SK-N-SH (cell line): Measurements from ENCODE around the gene HEPHL1. TPM values are rescaled to one million over a fixed set of nuclear protein-coding genes. Genes with fewer than 3 reads are reported as not detected.
A peak's percentile ranks its signal among the peaks of the same experiment; 100 is the strongest.

ENCODE experiments used
- CTCF ChIA-PET: fragments of 300-600, 350-600 bp; formaldehyde crosslinking; extraction: SDS; loops from one replicate; lab custom pipeline; 2021; lab: Yijun Ruan, JAX
- POLR2A ChIA-PET: fragments of 350-600 bp; sonication (Branson Sonifier 250); formaldehyde crosslinking; extraction: SDS; loops from one replicate; lab custom pipeline; 2020; ENCODE audit warnings: antibody characterized with exemption, inconsistent platforms; lab: Yijun Ruan, JAX
- DNase-seq: peaks from one replicate; pipeline ENCODE4 v3.0.0; 2012
- H2AFZ ChIP-seq: fragments of 200-600 bp; sonication (generic); 2 replicates; pipeline ENCODE4 v1.8.1; 2016; ENCODE audit warnings: antibody characterized with exemption, mild to moderate bottlenecking, low read depth
- H3F3A ChIP-seq: fragments of 200-600 bp; sonication (generic); replicated peaks from 2 replicates; pipeline ENCODE3; 2016; ENCODE audit warnings: antibody characterized with exemption, mild to moderate bottlenecking; ENCODE audit not compliant: insufficient read depth
- H3K27ac ChIP-seq, 2 experiments: fragments of 200-500 bp in 1 of 2; fragments of 200-600 bp in 1 of 2; sonication (Bioruptor generic) in 1 of 2; sonication (generic), shearing (Covaris generic) in 1 of 2; 2 replicates each; pipeline versions ENCODE4 v1.5.1 to v1.6.1; 2014 to 2016; ENCODE audit warnings: low read depth in 2 of 2, inconsistent platforms in 1 of 2, low read length in 1 of 2, mild to moderate bottlenecking in 1 of 2, mixed read lengths in 1 of 2
- H3K27me3 ChIP-seq: fragments of 200-600 bp; sonication (generic), shearing (Covaris generic); 2 replicates; pipeline ENCODE4 v1.6.1; 2016; ENCODE audit warnings: mixed run types; ENCODE audit not compliant: insufficient read depth
- H3K36me3 ChIP-seq, 2 experiments: fragments of 200-500 bp in 1 of 2; fragments of 200-600 bp in 1 of 2; sonication (Bioruptor generic) in 1 of 2; sonication (generic) in 1 of 2; replicated peaks in 1 of 2; 2 replicates each; pipeline versions ENCODE3 to v1.5.1; 2014 to 2016; ENCODE audit warnings: low read length in 1 of 2, mild to moderate bottlenecking in 1 of 2; ENCODE audit not compliant: insufficient read depth in 2 of 2, control insufficient read depth in 1 of 2
- H3K4me1 ChIP-seq, 2 experiments: fragments of 200-500 bp in 1 of 2; fragments of 200-600 bp in 1 of 2; sonication (Bioruptor generic) in 1 of 2; sonication (generic), shearing (Covaris generic) in 1 of 2; 2 replicates each; pipeline versions ENCODE4 v1.5.1 to v1.6.1; 2014 to 2016; ENCODE audit warnings: low read depth in 1 of 2, low read length in 1 of 2, mixed run types in 1 of 2; ENCODE audit not compliant: insufficient read depth in 2 of 2, control insufficient read depth in 1 of 2
- H3K4me2 ChIP-seq: fragments of 200-600 bp; sonication (generic), shearing (Covaris generic); 2 replicates; pipeline ENCODE4 v1.6.1; 2017; ENCODE audit warnings: mixed run types
- H3K4me3 ChIP-seq, 2 experiments: fragments of 200-500 bp in 1 of 2; fragments of 200-600 bp in 1 of 2; sonication (Bioruptor generic) in 1 of 2; sonication (generic), shearing (Covaris generic) in 1 of 2; 2 replicates each; pipeline versions ENCODE4 v1.5.1 to v1.8.1; 2014 to 2016; ENCODE audit warnings: low read depth in 2 of 2, inconsistent platforms in 1 of 2, low read length in 1 of 2, mild to moderate bottlenecking in 1 of 2, mixed read lengths in 1 of 2, moderate library complexity in 1 of 2
- H3K79me2 ChIP-seq: fragments of 200-600 bp; sonication (generic); 2 replicates; pipeline ENCODE4 v1.8.1; 2017; ENCODE audit warnings: mild to moderate bottlenecking; ENCODE audit not compliant: insufficient read depth
- H3K9ac ChIP-seq: fragments of 200-600 bp; sonication (generic); 2 replicates; pipeline ENCODE4 v1.6.1; 2017; ENCODE audit warnings: mixed run types
- H3K9me2 ChIP-seq: fragments of 200-600 bp; sonication (generic); 2 replicates; pipeline ENCODE4 v1.6.1; 2017; ENCODE audit warnings: mixed run types
- H3K9me3 ChIP-seq: fragments of 200-600 bp; sonication (generic); 2 replicates; pipeline ENCODE4 v1.6.1; 2017; ENCODE audit warnings: mixed run types, mild to moderate bottlenecking, moderate library complexity
- H4K20me1 ChIP-seq: fragments of 200-600 bp; sonication (generic); 2 replicates; pipeline ENCODE4 v1.6.1; 2017; ENCODE audit warnings: mild to moderate bottlenecking, mixed run types; ENCODE audit not compliant: insufficient read depth
- ELF1 ChIP-seq: IDR thresholded peaks from 2 replicates; pipeline ENCODE4 v1.4.0; 2012
- FOXJ3 ChIP-seq: sonication (generic); formaldehyde crosslinking; IDR thresholded peaks from 2 replicates; pipeline ENCODE4 v1.5.1; 2020; ENCODE audit warnings: mild to moderate bottlenecking, missing genetic modification reagents
- FOXM1 ChIP-seq: IDR thresholded peaks from 2 replicates; pipeline ENCODE4 v1.4.0; 2012; ENCODE audit warnings: low read depth, mild to moderate bottlenecking
- MEF2A ChIP-seq: IDR thresholded peaks from 2 replicates; pipeline ENCODE4 v1.4.0; 2012; ENCODE audit warnings: low read depth, borderline replicate concordance
- RCOR1 ChIP-seq: fragments of 150-350 bp; IDR thresholded peaks from 2 replicates; pipeline ENCODE4 v1.6.1; 2017; ENCODE audit warnings: antibody characterized with exemption, low read length
- SIN3A ChIP-seq: IDR thresholded peaks from 2 replicates; pipeline ENCODE4 v1.6.1; 2012; ENCODE audit warnings: low read depth, mild to moderate bottlenecking, low read length, moderate library complexity, borderline replicate concordance
- TAF1 ChIP-seq: IDR thresholded peaks from 2 replicates; pipeline ENCODE4 v1.6.1; 2012; ENCODE audit warnings: low read depth, mild to moderate bottlenecking, low read length, moderate library complexity, borderline replicate concordance
- TCF12 ChIP-seq: IDR thresholded peaks from 2 replicates; pipeline ENCODE4 v1.4.0; 2012
- WGBS: methylation state at CpG from one replicate; pipeline ENCODE4 v1.1.6; 2017; ENCODE audit warnings: low lambda C conversion rate; 5-methylcytosine and 5-hydroxymethylcytosine counted together
- polyA plus RNA-seq, 3 experiments: library from polyadenylated mRNA; depleted of rRNA; stranded (reverse); fragments of >200 nt; gene quantifications; 2 replicates each; pipeline ENCODE4 v1.2.3, GENCODE V29; 2012
- TF ChIP-seq, protein P1 (sequence below): fragments of 200-600 bp; sonication (generic); IDR thresholded peaks from 2 replicates; pipeline ENCODE4 v1.6.1; 2017; ENCODE audit warnings: antibody characterized with exemption, mild to moderate bottlenecking, moderate library complexity
- TF ChIP-seq, protein P2 (sequence below): IDR thresholded peaks from 2 replicates; pipeline ENCODE4 v1.4.0; 2012; ENCODE audit warnings: low read depth, borderline replicate concordance
- TF ChIP-seq, protein P3 (sequence below): fragments of 150-350 bp; IDR thresholded peaks from 2 replicates; pipeline ENCODE4 v1.6.1; 2017; ENCODE audit warnings: antibody characterized with exemption, low read length, low read depth, borderline replicate concordance
- TF ChIP-seq, protein P4 (sequence below): IDR thresholded peaks from 2 replicates; pipeline ENCODE4 v1.4.0; 2012; ENCODE audit warnings: low read depth
- TF ChIP-seq, protein P5 (sequence below): IDR thresholded peaks from 2 replicates; pipeline ENCODE4; 2012

HEPHL1 gene
- polyA plus RNA-seq, 1 of the 3 experiments (the other 2 are of a cell fraction), result not detected

DNA sequence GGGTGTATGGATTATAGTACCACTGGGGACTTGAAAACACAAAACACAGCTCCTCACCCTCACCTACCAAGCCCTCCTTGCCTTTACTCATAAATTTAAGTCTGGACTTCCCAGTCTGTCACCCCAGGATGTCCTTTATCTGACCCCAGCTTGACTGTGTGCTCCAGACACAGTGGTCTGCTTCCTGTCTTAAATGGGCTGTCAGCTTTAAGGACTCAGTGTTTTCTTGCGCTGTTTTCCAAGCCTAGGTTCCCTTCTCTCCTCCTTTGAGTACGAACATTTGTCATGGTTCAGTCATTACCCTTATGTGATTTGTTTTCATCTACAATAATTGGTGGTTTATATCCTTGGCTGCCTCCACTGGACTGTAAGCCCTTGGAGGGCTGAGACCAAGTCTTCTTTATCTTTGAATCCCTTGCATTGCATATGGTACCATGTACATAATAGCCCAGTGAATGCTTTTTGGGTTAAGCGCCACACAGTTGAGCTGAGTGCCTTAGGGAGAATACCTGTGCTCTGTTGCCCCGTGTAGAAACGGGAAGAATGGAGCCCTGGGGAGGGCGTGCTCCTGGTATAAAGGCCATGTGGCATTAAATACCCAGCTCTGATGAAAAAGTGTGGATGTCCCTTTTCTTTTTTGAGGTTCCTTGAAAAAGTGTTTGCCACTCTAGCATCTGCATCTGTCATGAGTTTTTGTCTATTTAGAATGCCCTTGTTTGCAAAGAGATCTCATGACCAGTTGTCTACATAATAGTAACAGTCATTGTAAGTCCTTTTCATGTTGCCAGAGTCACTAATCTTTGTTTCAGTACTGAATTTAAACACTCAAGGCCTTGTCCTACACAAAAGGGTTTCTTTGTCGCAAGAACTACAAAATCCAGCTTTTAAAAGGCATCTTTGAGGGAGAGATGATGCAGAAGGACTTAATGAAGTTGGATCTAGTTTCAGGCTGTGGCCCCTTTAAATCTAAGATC is 121.4 kb downstream of the HEPHL1 start:
- H3K9ac ChIP-seq, result no peak overlapping the region
- H3K4me1 ChIP-seq, result peaks cover 10 to 37% of the 10 kb centered on the region in 2 experiments; a peak in 2 of 4 replicates
- TF ChIP-seq SIN3A, result no peak
- no peak for TF ChIP-seq MEF2A
- TF ChIP-seq FOXJ3 (CRISPR knock-in tag), result no peak
- no peak for TF ChIP-seq ELF1
- TF ChIP-seq, protein P1, sequence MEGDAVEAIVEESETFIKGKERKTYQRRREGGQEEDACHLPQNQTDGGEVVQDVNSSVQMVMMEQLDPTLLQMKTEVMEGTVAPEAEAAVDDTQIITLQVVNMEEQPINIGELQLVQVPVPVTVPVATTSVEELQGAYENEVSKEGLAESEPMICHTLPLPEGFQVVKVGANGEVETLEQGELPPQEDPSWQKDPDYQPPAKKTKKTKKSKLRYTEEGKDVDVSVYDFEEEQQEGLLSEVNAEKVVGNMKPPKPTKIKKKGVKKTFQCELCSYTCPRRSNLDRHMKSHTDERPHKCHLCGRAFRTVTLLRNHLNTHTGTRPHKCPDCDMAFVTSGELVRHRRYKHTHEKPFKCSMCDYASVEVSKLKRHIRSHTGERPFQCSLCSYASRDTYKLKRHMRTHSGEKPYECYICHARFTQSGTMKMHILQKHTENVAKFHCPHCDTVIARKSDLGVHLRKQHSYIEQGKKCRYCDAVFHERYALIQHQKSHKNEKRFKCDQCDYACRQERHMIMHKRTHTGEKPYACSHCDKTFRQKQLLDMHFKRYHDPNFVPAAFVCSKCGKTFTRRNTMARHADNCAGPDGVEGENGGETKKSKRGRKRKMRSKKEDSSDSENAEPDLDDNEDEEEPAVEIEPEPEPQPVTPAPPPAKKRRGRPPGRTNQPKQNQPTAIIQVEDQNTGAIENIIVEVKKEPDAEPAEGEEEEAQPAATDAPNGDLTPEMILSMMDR, result no peak
- TF ChIP-seq RCOR1, result no peak
- TF ChIP-seq TAF1, result no peak
- TF ChIP-seq, protein P2, sequence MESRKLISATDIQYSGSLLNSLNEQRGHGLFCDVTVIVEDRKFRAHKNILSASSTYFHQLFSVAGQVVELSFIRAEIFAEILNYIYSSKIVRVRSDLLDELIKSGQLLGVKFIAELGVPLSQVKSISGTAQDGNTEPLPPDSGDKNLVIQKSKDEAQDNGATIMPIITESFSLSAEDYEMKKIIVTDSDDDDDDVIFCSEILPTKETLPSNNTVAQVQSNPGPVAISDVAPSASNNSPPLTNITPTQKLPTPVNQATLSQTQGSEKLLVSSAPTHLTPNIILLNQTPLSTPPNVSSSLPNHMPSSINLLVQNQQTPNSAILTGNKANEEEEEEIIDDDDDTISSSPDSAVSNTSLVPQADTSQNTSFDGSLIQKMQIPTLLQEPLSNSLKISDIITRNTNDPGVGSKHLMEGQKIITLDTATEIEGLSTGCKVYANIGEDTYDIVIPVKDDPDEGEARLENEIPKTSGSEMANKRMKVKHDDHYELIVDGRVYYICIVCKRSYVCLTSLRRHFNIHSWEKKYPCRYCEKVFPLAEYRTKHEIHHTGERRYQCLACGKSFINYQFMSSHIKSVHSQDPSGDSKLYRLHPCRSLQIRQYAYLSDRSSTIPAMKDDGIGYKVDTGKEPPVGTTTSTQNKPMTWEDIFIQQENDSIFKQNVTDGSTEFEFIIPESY, result no peak
- TF ChIP-seq TCF12, result no peak
- TF ChIP-seq, protein P3, sequence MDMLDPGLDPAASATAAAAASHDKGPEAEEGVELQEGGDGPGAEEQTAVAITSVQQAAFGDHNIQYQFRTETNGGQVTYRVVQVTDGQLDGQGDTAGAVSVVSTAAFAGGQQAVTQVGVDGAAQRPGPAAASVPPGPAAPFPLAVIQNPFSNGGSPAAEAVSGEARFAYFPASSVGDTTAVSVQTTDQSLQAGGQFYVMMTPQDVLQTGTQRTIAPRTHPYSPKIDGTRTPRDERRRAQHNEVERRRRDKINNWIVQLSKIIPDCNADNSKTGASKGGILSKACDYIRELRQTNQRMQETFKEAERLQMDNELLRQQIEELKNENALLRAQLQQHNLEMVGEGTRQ, result no peak
- TF ChIP-seq, protein P4, sequence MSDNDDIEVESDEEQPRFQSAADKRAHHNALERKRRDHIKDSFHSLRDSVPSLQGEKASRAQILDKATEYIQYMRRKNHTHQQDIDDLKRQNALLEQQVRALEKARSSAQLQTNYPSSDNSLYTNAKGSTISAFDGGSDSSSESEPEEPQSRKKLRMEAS, result no peak
- TF ChIP-seq FOXM1, result no peak
- TF ChIP-seq, protein P5, sequence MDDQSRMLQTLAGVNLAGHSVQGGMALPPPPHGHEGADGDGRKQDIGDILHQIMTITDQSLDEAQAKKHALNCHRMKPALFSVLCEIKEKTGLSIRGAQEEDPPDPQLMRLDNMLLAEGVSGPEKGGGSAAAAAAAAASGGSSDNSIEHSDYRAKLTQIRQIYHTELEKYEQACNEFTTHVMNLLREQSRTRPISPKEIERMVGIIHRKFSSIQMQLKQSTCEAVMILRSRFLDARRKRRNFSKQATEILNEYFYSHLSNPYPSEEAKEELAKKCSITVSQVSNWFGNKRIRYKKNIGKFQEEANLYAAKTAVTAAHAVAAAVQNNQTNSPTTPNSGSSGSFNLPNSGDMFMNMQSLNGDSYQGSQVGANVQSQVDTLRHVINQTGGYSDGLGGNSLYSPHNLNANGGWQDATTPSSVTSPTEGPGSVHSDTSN, result no peak
- TF ChIP-seq, all 33 proteins: peak for 0
- H3K79me2 ChIP-seq, result peaks cover 96% of the 10 kb centered on the region
- no peaks in the 10 kb centered on the region for H3K9me2 ChIP-seq
- no peaks in the 10 kb centered on the region for H3K36me3 ChIP-seq
- no peaks in the 10 kb centered on the region for H3K9me3 ChIP-seq
- POLR2A ChIA-PET, result interaction anchor here (1.4 kb wide), 1 partner anchor 14 kb away, joined by 4 read pairs; the partner anchor contains the start of gene PANX1
- no peak overlapping the region for H3K4me3 ChIP-seq
- CTCF ChIA-PET, result no interaction called here
- WGBS, result 89% methylated on average over 7 of the region's 7 CpGs
- no peak overlapping the region for H2AFZ ChIP-seq
- DNase-seq, result no peak
- peak overlapping the region in 1 of 2 experiments; percentile 47; a peak in 1 of 4 replicates for H3K27ac ChIP-seq
- H4K20me1 ChIP-seq, result peaks cover 29% of the 10 kb centered on the region
- H3F3A ChIP-seq, result no peaks in the 10 kb centered on the region
- H3K4me2 ChIP-seq, result no peak overlapping the region
- H3K27me3 ChIP-seq, result no peaks in the 10 kb centered on the region
